K562 (cell line): ENCODE data around the gene C1orf122. TPM values are rescaled to one million over a fixed set of nuclear protein-coding genes. Genes with fewer than 3 reads are reported as not detected.
A peak's percentile ranks its signal among the peaks of the same experiment; 100 is the strongest.

ENCODE experiments used
- MAZ ChIP-seq, 2 experiments: fragments of 450-650 bp in 1 of 2; sonication (generic) in 1 of 2; formaldehyde crosslinking; IDR thresholded peaks in 1 of 2; conservative IDR thresholded peaks in 1 of 2; 2 replicates each; pipeline versions ENCODE4 v1.4.0 to v1.5.0; 2020; ENCODE audit warnings: mild to moderate bottlenecking in 1 of 2, missing genetic modification reagents in 1 of 2
- NFXL1 ChIP-seq: fragments of 450-650 bp; formaldehyde crosslinking; IDR thresholded peaks from 2 replicates; pipeline ENCODE4 v1.4.0; 2021; ENCODE audit warnings: mild to moderate bottlenecking
- POLR2AphosphoS2 ChIP-seq: IDR thresholded peaks from 2 replicates; pipeline ENCODE4 v1.6.1; 2012; ENCODE audit warnings: low read length, improper control_type of control experiment
- POLR2AphosphoS5 ChIP-seq: IDR thresholded peaks from 2 replicates; pipeline ENCODE4 v1.6.1; 2011; ENCODE audit warnings: mild to moderate bottlenecking, low read depth, low read length, moderate library complexity; ENCODE audit not compliant: control insufficient read depth, insufficient read depth
- PTBP1 ChIP-seq: fragments of 200-400 bp; formaldehyde crosslinking; IDR thresholded peaks from 2 replicates; pipeline ENCODE4 v1.6.1; 2017; ENCODE audit warnings: low read depth, low read length
- SAFB2 ChIP-seq: fragments of 200-400 bp; formaldehyde crosslinking; IDR thresholded peaks from 2 replicates; pipeline ENCODE4 v1.6.1; 2018; ENCODE audit warnings: borderline replicate concordance, low read length, low read depth, moderate library complexity; ENCODE audit not compliant: severe bottlenecking
- ZNF12 ChIP-seq: sonication (generic); formaldehyde crosslinking; IDR thresholded peaks from 2 replicates; pipeline ENCODE4 v1.4.0; 2020; ENCODE audit warnings: mild to moderate bottlenecking, missing genetic modification reagents
- ZNF253 ChIP-seq: fragments of 250-450 bp; sonication (Bioruptor Pico); conservative IDR thresholded peaks from 2 replicates; pipeline ENCODE4 v1.6.1; 2021; ENCODE audit warnings: mild to moderate bottlenecking
- polyA plus RNA-seq, 8 experiments: library from polyadenylated mRNA; depleted of rRNA in 4 of 8; stranded (reverse) in 5 of 8; unstranded in 3 of 8; fragments of >200 nt; fragmentation: Nextera tagmentation in 2 of 8; fragmentation: Illumina TruSeq in 1 of 8; extraction: Ambion mirVana in 2 of 8; extraction: Trizol in 1 of 8; gene quantifications; 2 replicates each; pipeline versions ENCODE4 v1.2.1 to v1.2.3, GENCODE V29; 2011 to 2014; ENCODE audit warnings: inconsistent platforms in 1 of 8, missing spikeins in 1 of 8
- total RNA-seq, 7 experiments: library from RNA; depleted of rRNA in 6 of 7; stranded (reverse); fragments of >200 nt in 6 of 7; fragmentation: Illumina TruSeq in 2 of 7; extraction: Trizol in 2 of 7; gene quantifications; 2 replicates each; pipeline versions ENCODE4 v1.2.1 to v1.2.3, GENCODE V29; 2011 to 2021; ENCODE audit warnings: low replicate concordance in 1 of 7
- TF ChIP-seq, protein P1 (sequence below): fragments of 250-450 bp; sonication (Bioruptor Pico); IDR thresholded peaks from 2 replicates; pipeline ENCODE4 v1.4.0; 2020; ENCODE audit warnings: mild to moderate bottlenecking
- TF ChIP-seq, protein P2 (sequence below): fragments of 450-650 bp; IDR thresholded peaks from 2 replicates; pipeline ENCODE4 v1.6.1; 2016; ENCODE audit warnings: borderline replicate concordance
- TF ChIP-seq, protein P3 (sequence below): fragments of 450-650 bp; IDR thresholded peaks from 2 replicates; pipeline ENCODE4 v1.6.1; 2016; ENCODE audit warnings: mild to moderate bottlenecking, moderate library complexity

C1orf122 gene
- total and polyA plus RNA-seq, 9 of the 15 experiments (the other 6 are each of a cell fraction or from before 2014, with no cell fraction given), result 3.6 to 70.9 (median 17.3) TPM

DNA sequence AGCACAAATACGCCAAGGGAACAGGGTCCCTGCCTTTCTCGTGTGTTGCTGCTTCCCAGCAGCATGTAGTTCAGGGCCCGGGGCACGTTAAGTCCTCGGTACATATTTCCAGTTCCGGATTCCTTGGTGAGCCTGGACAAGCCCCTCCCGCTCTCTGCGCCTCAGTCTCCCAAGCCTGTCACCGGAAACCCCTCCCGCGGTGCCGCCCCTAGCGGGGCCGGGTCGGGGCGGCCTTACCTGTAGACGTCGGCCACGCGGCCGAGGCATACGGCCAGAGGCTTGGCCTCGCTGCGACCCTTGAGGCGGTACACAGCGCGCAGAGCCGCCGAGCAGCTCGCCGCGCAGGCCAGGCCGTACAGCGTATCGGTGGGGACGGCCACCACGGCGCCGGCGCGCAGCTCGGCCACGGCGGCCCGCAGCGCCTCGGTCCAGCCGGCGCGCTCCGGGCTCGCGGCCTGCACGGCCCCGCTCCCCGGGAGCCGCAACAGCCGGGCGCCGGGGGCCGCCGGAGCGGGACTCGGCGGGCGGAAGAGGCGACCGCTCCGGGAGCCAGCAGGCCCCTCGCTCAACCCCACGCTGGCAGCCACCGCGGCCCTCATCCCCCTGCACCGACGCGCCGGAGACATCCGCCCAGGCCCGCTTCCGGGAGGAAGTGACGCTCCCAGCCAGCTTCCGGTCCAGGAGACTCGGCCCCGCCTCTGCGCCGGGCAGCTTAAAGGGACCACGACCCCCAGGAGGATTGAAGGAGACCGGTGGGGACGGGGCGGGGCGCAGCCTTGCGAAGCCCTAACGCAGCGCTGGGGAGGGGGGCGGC lies at the start of gene C1orf122, which contains the start of gene YRDC (continued):
- TF ChIP-seq, protein P1, sequence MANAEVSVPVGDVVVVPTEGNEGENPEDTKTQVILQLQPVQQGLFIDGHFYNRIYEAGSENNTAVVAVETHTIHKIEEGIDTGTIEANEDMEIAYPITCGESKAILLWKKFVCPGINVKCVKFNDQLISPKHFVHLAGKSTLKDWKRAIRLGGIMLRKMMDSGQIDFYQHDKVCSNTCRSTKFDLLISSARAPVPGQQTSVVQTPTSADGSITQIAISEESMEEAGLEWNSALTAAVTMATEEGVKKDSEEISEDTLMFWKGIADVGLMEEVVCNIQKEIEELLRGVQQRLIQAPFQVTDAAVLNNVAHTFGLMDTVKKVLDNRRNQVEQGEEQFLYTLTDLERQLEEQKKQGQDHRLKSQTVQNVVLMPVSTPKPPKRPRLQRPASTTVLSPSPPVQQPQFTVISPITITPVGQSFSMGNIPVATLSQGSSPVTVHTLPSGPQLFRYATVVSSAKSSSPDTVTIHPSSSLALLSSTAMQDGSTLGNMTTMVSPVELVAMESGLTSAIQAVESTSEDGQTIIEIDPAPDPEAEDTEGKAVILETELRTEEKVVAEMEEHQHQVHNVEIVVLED (CRISPR knock-in tag), result no peak
- TF ChIP-seq SAFB2, result no peak
- peak; percentile 22 to 25; a peak in 1 of 4 replicates for TF ChIP-seq MAZ (CRISPR knock-in tag; conservative IDR thresholded peaks at IDR 0.05 in 1 of 2, IDR thresholded peaks at IDR 0.05 in 1 of 2)
- TF ChIP-seq PTBP1, result no peak
- TF ChIP-seq POLR2AphosphoS5, result peak; percentile 81
- no peak for TF ChIP-seq ZNF253 (CRISPR knock-in tag)
- TF ChIP-seq, protein P2, sequence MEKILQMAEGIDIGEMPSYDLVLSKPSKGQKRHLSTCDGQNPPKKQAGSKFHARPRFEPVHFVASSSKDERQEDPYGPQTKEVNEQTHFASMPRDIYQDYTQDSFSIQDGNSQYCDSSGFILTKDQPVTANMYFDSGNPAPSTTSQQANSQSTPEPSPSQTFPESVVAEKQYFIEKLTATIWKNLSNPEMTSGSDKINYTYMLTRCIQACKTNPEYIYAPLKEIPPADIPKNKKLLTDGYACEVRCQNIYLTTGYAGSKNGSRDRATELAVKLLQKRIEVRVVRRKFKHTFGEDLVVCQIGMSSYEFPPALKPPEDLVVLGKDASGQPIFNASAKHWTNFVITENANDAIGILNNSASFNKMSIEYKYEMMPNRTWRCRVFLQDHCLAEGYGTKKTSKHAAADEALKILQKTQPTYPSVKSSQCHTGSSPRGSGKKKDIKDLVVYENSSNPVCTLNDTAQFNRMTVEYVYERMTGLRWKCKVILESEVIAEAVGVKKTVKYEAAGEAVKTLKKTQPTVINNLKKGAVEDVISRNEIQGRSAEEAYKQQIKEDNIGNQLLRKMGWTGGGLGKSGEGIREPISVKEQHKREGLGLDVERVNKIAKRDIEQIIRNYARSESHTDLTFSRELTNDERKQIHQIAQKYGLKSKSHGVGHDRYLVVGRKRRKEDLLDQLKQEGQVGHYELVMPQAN, result peak; percentile 83
- TF ChIP-seq POLR2AphosphoS2, result no peak
- TF ChIP-seq ZNF12 (CRISPR knock-in tag), result no peak
- TF ChIP-seq, protein P3, sequence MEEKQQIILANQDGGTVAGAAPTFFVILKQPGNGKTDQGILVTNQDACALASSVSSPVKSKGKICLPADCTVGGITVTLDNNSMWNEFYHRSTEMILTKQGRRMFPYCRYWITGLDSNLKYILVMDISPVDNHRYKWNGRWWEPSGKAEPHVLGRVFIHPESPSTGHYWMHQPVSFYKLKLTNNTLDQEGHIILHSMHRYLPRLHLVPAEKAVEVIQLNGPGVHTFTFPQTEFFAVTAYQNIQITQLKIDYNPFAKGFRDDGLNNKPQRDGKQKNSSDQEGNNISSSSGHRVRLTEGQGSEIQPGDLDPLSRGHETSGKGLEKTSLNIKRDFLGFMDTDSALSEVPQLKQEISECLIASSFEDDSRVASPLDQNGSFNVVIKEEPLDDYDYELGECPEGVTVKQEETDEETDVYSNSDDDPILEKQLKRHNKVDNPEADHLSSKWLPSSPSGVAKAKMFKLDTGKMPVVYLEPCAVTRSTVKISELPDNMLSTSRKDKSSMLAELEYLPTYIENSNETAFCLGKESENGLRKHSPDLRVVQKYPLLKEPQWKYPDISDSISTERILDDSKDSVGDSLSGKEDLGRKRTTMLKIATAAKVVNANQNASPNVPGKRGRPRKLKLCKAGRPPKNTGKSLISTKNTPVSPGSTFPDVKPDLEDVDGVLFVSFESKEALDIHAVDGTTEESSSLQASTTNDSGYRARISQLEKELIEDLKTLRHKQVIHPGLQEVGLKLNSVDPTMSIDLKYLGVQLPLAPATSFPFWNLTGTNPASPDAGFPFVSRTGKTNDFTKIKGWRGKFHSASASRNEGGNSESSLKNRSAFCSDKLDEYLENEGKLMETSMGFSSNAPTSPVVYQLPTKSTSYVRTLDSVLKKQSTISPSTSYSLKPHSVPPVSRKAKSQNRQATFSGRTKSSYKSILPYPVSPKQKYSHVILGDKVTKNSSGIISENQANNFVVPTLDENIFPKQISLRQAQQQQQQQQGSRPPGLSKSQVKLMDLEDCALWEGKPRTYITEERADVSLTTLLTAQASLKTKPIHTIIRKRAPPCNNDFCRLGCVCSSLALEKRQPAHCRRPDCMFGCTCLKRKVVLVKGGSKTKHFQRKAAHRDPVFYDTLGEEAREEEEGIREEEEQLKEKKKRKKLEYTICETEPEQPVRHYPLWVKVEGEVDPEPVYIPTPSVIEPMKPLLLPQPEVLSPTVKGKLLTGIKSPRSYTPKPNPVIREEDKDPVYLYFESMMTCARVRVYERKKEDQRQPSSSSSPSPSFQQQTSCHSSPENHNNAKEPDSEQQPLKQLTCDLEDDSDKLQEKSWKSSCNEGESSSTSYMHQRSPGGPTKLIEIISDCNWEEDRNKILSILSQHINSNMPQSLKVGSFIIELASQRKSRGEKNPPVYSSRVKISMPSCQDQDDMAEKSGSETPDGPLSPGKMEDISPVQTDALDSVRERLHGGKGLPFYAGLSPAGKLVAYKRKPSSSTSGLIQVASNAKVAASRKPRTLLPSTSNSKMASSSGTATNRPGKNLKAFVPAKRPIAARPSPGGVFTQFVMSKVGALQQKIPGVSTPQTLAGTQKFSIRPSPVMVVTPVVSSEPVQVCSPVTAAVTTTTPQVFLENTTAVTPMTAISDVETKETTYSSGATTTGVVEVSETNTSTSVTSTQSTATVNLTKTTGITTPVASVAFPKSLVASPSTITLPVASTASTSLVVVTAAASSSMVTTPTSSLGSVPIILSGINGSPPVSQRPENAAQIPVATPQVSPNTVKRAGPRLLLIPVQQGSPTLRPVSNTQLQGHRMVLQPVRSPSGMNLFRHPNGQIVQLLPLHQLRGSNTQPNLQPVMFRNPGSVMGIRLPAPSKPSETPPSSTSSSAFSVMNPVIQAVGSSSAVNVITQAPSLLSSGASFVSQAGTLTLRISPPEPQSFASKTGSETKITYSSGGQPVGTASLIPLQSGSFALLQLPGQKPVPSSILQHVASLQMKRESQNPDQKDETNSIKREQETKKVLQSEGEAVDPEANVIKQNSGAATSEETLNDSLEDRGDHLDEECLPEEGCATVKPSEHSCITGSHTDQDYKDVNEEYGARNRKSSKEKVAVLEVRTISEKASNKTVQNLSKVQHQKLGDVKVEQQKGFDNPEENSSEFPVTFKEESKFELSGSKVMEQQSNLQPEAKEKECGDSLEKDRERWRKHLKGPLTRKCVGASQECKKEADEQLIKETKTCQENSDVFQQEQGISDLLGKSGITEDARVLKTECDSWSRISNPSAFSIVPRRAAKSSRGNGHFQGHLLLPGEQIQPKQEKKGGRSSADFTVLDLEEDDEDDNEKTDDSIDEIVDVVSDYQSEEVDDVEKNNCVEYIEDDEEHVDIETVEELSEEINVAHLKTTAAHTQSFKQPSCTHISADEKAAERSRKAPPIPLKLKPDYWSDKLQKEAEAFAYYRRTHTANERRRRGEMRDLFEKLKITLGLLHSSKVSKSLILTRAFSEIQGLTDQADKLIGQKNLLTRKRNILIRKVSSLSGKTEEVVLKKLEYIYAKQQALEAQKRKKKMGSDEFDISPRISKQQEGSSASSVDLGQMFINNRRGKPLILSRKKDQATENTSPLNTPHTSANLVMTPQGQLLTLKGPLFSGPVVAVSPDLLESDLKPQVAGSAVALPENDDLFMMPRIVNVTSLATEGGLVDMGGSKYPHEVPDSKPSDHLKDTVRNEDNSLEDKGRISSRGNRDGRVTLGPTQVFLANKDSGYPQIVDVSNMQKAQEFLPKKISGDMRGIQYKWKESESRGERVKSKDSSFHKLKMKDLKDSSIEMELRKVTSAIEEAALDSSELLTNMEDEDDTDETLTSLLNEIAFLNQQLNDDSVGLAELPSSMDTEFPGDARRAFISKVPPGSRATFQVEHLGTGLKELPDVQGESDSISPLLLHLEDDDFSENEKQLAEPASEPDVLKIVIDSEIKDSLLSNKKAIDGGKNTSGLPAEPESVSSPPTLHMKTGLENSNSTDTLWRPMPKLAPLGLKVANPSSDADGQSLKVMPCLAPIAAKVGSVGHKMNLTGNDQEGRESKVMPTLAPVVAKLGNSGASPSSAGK, result no peak
- TF ChIP-seq NFXL1 (CRISPR knock-in tag), result no peak
